ENCODE results near the gene TWNK. TPM values are rescaled to one million over a fixed set of nuclear protein-coding genes. Genes with fewer than 3 reads are reported as not detected.

TWNK gene
- total RNA-seq, 1 experiment from 2014 or later: 28.2 TPM

DNA sequence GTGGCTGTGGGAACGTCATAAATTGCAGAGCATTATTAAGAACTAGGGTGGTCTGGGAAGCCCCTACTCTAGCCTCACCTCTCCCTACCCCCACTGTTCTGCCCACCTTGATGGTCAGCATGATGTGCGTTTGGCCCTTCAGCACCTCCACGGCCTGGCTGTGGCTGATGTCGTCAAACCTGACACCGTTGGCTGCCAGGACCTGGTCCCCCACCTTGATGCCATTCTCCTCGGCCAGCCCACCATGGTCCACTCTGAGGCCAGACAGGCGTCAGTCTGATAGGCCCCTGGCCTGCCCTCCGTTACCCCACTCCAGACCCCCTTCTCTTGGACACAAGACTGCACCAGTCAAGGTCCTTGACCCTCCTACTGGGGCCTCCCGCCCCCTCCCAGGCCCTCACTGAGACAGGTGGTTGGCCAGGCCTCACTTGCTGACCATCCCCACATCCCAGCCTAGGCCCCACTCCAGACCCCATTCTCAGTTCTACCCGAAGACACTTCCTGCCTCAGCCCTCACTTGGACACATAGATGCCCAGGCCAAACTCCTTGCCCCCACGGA lies 34.4 kb downstream of the TWNK start (continued):
- TF ChIP-seq, protein P1, sequence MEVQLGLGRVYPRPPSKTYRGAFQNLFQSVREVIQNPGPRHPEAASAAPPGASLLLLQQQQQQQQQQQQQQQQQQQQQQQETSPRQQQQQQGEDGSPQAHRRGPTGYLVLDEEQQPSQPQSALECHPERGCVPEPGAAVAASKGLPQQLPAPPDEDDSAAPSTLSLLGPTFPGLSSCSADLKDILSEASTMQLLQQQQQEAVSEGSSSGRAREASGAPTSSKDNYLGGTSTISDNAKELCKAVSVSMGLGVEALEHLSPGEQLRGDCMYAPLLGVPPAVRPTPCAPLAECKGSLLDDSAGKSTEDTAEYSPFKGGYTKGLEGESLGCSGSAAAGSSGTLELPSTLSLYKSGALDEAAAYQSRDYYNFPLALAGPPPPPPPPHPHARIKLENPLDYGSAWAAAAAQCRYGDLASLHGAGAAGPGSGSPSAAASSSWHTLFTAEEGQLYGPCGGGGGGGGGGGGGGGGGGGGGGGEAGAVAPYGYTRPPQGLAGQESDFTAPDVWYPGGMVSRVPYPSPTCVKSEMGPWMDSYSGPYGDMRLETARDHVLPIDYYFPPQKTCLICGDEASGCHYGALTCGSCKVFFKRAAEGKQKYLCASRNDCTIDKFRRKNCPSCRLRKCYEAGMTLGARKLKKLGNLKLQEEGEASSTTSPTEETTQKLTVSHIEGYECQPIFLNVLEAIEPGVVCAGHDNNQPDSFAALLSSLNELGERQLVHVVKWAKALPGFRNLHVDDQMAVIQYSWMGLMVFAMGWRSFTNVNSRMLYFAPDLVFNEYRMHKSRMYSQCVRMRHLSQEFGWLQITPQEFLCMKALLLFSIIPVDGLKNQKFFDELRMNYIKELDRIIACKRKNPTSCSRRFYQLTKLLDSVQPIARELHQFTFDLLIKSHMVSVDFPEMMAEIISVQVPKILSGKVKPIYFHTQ (CRISPR knock-in tag; IDR thresholded peaks at IDR 0.05): no peak

DNA sequence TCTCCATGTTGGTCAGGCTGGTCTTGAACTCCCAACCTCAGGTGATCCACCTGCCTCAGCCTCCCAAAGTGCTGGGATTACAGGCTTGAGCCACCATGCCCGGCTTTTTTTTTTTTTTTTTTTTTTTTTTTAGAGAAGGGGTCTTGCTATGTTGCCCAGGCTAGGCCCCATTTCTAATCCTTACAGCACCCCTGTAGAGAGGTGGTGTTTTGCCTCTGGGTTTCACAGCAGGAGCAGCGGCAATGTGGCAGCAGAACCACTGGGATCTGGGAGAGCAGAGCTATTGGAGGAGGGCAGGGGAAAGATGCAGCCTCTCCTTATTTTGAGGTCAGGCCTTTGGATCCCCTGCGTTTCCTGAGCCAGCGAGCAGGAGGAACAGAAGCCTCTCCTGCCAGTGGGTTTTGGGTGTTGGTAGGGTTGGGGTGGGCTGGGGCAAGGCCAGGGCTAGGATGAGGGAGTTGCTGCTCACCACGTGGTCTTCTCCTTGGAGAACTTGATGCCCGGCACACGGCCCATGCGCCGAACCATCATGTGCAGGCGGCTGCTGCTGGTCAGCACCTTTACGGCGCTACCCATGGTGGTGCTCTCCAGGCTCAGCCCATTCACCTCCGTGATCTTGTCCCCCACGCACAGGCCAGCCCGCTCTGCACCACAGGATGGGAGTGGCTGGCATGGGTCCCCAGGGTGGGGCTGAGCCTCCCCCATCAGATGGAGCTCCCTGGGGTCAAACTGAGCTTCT lies 35.8 kb downstream of the TWNK start:
- ATAC-seq (no peak), DNase-seq (ENCODE audit: low spot score) (no peak)
- Mint-ChIP-seq H3K4me1 (peaks cover 16% of the 10 kb centered on the region), H3K27me3 (ENCODE audit: low read depth) (peaks cover 26% of the 10 kb centered on the region), H3K36me3 (no peaks in the 10 kb centered on the region), H3K4me3 (no peak overlapping the region), H3K9me3 (no peaks in the 10 kb centered on the region), H3K27ac (no peak overlapping the region)
- CTCF ChIA-PET: interaction anchor here (0.7 to 1.6 kb wide), 3 partner anchors 8 to 27 kb away, joined by 4 read pairs; partner anchors contain the start of genes PDZD7 and SFXN3
- POLR2A ChIA-PET: no interaction called here
- TF ChIP-seq PRRX2 (CRISPR knock-in tag; IDR thresholded peaks at IDR 0.05) (no peak), JUN (CRISPR knock-in tag; IDR thresholded peaks at IDR 0.05) (no peak), OVOL2 (CRISPR knock-in tag; IDR thresholded peaks at IDR 0.05; ENCODE audit: borderline replicate concordance) (no peak), FOXP1 (CRISPR knock-in tag; IDR thresholded peaks at IDR 0.05; ENCODE audit: borderline replicate concordance) (no peak), ZNF121 (CRISPR knock-in tag; IDR thresholded peaks at IDR 0.05) (0 out of 2 replicates have a peak, but pooled peaks have one; percentile 43)

DNA sequence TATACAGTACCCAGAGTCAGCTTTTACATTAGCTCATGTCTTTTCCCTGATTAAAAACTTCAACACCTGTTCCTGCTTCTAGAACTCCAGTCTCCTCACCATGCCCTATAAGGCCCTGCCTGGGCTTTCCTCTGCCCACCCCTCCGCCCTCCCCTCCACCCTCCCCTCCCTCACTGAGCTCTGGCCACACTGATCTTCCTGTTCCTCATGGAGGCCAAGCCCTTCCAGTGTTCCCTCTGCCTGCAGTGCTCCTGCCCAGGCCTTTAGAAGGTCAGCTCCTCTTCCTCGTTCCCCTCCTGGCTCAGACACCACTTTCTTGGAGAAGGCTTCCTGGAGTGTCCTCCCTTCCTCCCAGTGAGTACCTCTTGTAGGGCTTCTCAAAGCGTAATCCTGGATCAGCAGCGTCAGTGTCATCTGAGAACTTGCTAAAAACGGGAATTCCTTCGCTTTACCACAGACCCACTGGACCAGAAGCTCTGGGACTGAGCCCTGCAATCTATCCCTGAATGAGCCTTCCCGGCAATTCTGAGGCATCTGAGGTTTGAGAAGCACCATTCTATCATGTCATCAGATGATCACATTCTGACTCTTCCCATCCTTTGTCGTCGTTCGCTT lies 39.9 kb downstream of the TWNK start:
- POLR2A ChIA-PET: no interaction called here
- H3K36me3 Mint-ChIP-seq: no peaks in the 10 kb centered on the region
- peaks cover 25% of the 10 kb centered on the region for H3K27me3 Mint-ChIP-seq (ENCODE audit: low read depth)
- H3K4me1 Mint-ChIP-seq: peaks cover 30% of the 10 kb centered on the region
- H3K27ac Mint-ChIP-seq: peak overlapping the region; percentile 71
- ATAC-seq (no peak), DNase-seq (ENCODE audit: low spot score) (no peak)
- no peaks in the 10 kb centered on the region for H3K9me3 Mint-ChIP-seq
- H3K4me3 Mint-ChIP-seq: no peak overlapping the region
- CTCF ChIA-PET: interaction anchor here (0.6 to 6.9 kb wide), 17 partner anchors 11 to 115 kb away, joined by 3 to 219 read pairs (median 4); no protein-coding TSS in a partner anchor
- no peak for TF ChIP-seq SMAD3 (CRISPR knock-in tag; IDR thresholded peaks at IDR 0.05; ENCODE audit: borderline replicate concordance)
- TF ChIP-seq, protein P2, sequence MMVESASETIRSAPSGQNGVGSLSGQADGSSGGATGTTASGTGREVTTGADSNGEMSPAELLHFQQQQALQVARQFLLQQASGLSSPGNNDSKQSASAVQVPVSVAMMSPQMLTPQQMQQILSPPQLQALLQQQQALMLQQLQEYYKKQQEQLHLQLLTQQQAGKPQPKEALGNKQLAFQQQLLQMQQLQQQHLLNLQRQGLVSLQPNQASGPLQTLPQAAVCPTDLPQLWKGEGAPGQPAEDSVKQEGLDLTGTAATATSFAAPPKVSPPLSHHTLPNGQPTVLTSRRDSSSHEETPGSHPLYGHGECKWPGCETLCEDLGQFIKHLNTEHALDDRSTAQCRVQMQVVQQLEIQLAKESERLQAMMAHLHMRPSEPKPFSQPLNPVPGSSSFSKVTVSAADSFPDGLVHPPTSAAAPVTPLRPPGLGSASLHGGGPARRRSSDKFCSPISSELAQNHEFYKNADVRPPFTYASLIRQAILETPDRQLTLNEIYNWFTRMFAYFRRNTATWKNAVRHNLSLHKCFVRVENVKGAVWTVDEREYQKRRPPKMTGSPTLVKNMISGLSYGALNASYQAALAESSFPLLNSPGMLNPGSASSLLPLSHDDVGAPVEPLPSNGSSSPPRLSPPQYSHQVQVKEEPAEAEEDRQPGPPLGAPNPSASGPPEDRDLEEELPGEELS (CRISPR knock-in tag; IDR thresholded peaks at IDR 0.05): no peak
- no peak for TF ChIP-seq JAZF1 (CRISPR knock-in tag; IDR thresholded peaks at IDR 0.05)
- TF ChIP-seq, protein P1 (CRISPR knock-in tag; IDR thresholded peaks at IDR 0.05): no peak
- no peak for TF ChIP-seq ZNF138 (CRISPR knock-in tag; conservative IDR thresholded peaks at IDR 0.05)
- no peak for TF ChIP-seq NR3C1 (CRISPR knock-in tag; conservative IDR thresholded peaks at IDR 0.05; ENCODE audit: low read depth)
- TF ChIP-seq, protein P3, sequence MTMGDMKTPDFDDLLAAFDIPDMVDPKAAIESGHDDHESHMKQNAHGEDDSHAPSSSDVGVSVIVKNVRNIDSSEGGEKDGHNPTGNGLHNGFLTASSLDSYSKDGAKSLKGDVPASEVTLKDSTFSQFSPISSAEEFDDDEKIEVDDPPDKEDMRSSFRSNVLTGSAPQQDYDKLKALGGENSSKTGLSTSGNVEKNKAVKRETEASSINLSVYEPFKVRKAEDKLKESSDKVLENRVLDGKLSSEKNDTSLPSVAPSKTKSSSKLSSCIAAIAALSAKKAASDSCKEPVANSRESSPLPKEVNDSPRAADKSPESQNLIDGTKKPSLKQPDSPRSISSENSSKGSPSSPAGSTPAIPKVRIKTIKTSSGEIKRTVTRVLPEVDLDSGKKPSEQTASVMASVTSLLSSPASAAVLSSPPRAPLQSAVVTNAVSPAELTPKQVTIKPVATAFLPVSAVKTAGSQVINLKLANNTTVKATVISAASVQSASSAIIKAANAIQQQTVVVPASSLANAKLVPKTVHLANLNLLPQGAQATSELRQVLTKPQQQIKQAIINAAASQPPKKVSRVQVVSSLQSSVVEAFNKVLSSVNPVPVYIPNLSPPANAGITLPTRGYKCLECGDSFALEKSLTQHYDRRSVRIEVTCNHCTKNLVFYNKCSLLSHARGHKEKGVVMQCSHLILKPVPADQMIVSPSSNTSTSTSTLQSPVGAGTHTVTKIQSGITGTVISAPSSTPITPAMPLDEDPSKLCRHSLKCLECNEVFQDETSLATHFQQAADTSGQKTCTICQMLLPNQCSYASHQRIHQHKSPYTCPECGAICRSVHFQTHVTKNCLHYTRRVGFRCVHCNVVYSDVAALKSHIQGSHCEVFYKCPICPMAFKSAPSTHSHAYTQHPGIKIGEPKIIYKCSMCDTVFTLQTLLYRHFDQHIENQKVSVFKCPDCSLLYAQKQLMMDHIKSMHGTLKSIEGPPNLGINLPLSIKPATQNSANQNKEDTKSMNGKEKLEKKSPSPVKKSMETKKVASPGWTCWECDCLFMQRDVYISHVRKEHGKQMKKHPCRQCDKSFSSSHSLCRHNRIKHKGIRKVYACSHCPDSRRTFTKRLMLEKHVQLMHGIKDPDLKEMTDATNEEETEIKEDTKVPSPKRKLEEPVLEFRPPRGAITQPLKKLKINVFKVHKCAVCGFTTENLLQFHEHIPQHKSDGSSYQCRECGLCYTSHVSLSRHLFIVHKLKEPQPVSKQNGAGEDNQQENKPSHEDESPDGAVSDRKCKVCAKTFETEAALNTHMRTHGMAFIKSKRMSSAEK (CRISPR knock-in tag; IDR thresholded peaks at IDR 0.05; ENCODE audit: borderline replicate concordance): no peak
- no peak for TF ChIP-seq NR1H2 (CRISPR knock-in tag; IDR thresholded peaks at IDR 0.05)
- no peak for TF ChIP-seq RORB (CRISPR knock-in tag; IDR thresholded peaks at IDR 0.05)
- TF ChIP-seq, protein P4, sequence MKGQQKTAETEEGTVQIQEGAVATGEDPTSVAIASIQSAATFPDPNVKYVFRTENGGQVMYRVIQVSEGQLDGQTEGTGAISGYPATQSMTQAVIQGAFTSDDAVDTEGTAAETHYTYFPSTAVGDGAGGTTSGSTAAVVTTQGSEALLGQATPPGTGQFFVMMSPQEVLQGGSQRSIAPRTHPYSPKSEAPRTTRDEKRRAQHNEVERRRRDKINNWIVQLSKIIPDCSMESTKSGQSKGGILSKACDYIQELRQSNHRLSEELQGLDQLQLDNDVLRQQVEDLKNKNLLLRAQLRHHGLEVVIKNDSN (CRISPR knock-in tag; IDR thresholded peaks at IDR 0.05): no peak
- TF ChIP-seq, protein P5, sequence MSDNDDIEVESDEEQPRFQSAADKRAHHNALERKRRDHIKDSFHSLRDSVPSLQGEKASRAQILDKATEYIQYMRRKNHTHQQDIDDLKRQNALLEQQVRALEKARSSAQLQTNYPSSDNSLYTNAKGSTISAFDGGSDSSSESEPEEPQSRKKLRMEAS (CRISPR knock-in tag; IDR thresholded peaks at IDR 0.05): no peak
- TF ChIP-seq JUN (CRISPR knock-in tag; IDR thresholded peaks at IDR 0.05): no peak
- no peak for TF ChIP-seq TP53 (CRISPR knock-in tag; IDR thresholded peaks at IDR 0.05)
- no peak for TF ChIP-seq NFE2L1 (CRISPR knock-in tag; IDR thresholded peaks at IDR 0.05)
